SK-N-SH treated with all-trans-retinoic acid at 6 μM for 48 hours (cell line): Measurements from ENCODE around the gene SPON1.

Experiments
- ATAC-seq: fragments of 200-7000 bp; cut with Tn5 transposase; 3 replicates; pipeline ENCODE4 v1.9.1; 2020; ENCODE audit warnings: mild to moderate bottlenecking, moderate library complexity
- ARNTL ChIP-seq: fragments of 450-650 bp; formaldehyde crosslinking; IDR thresholded peaks from 2 replicates; pipeline ENCODE4 v1.5.0; 2020; ENCODE audit warnings: low read depth, mild to moderate bottlenecking, moderate library complexity, borderline replicate concordance
- BACH2 ChIP-seq: fragments of 250-450 bp; sonication (Bioruptor Pico); IDR thresholded peaks from 2 replicates; pipeline ENCODE4 v1.9.0; 2021; ENCODE audit warnings: mild to moderate bottlenecking, borderline replicate concordance
- CSDC2 ChIP-seq: fragments of 250-450 bp; sonication (Bioruptor Pico); IDR thresholded peaks from 2 replicates; pipeline ENCODE4 v1.5.0; 2020; ENCODE audit warnings: mild to moderate bottlenecking, moderate library complexity
- CSRNP3 ChIP-seq: fragments of 250-450 bp; sonication (Bioruptor Pico); IDR thresholded peaks from 2 replicates; pipeline ENCODE4 v1.5.1; 2021; ENCODE audit warnings: mild to moderate bottlenecking, moderate library complexity
- ESRRG ChIP-seq: fragments of 250-450 bp; sonication (Bioruptor Pico); IDR thresholded peaks from 2 replicates; pipeline ENCODE4 v1.6.1; 2021; ENCODE audit warnings: mild to moderate bottlenecking
- GLIS3 ChIP-seq: fragments of 250-450 bp; sonication (Bioruptor Pico); IDR thresholded peaks from 2 replicates; pipeline ENCODE4 v1.5.0; 2020; ENCODE audit warnings: mild to moderate bottlenecking, moderate library complexity
- ISL1 ChIP-seq: fragments of 250-450 bp; sonication (Bioruptor Pico); IDR thresholded peaks from 2 replicates; pipeline ENCODE4 v2.1.2; 2022; ENCODE audit warnings: mild to moderate bottlenecking, moderate library complexity
- OSR1 ChIP-seq: fragments of 250-450 bp; sonication (Bioruptor Pico); IDR thresholded peaks from 2 replicates; pipeline ENCODE4 v1.8.0; 2022; ENCODE audit warnings: moderate library complexity, mild to moderate bottlenecking, inconsistent platforms
- PATZ1 ChIP-seq: fragments of 250-450 bp; sonication (Bioruptor Pico); IDR thresholded peaks from 2 replicates; pipeline ENCODE4 v1.8.0; 2020; ENCODE audit warnings: mild to moderate bottlenecking, moderate library complexity, borderline replicate concordance
- POU6F1 ChIP-seq: fragments of 250-450 bp; sonication (Bioruptor Pico); IDR thresholded peaks from 2 replicates; pipeline ENCODE4 v1.8.0; 2021; ENCODE audit warnings: low read depth, mild to moderate bottlenecking, moderate library complexity, borderline replicate concordance
- PPARA ChIP-seq: fragments of 250-450 bp; sonication (Bioruptor Pico); IDR thresholded peaks from 2 replicates; pipeline ENCODE4 v1.5.0; 2020; ENCODE audit warnings: mild to moderate bottlenecking, borderline replicate concordance
- RARB ChIP-seq: fragments of 250-450 bp; sonication (Bioruptor Pico); IDR thresholded peaks from 2 replicates; pipeline ENCODE4 v1.8.0; 2021; ENCODE audit warnings: mild to moderate bottlenecking, moderate library complexity
- SNAI2 ChIP-seq: fragments of 250-450 bp; sonication (Bioruptor Pico); IDR thresholded peaks from 2 replicates; pipeline ENCODE4 v1.5.0; 2020; ENCODE audit warnings: mild to moderate bottlenecking, moderate library complexity
- TCF4 ChIP-seq: fragments of 250-450 bp; sonication (Bioruptor Pico); IDR thresholded peaks from 2 replicates; pipeline ENCODE4 v1.8.0; 2021; ENCODE audit warnings: mild to moderate bottlenecking, moderate library complexity, borderline replicate concordance
- TOX ChIP-seq: fragments of 250-450 bp; sonication (Bioruptor Pico); IDR thresholded peaks from 2 replicates; pipeline ENCODE4 v1.8.0; 2021; ENCODE audit warnings: mild to moderate bottlenecking, moderate library complexity, borderline replicate concordance
- TSHZ2 ChIP-seq: fragments of 250-450 bp; sonication (Bioruptor Pico); IDR thresholded peaks from 2 replicates; pipeline ENCODE4 v1.5.0; 2020; ENCODE audit warnings: mild to moderate bottlenecking, moderate library complexity
- ZFP3 ChIP-seq: fragments of 250-450 bp; sonication (Bioruptor Pico); IDR thresholded peaks from 2 replicates; pipeline ENCODE4 v1.5.0; 2020; ENCODE audit warnings: mild to moderate bottlenecking, moderate library complexity
- ZFP30 ChIP-seq: fragments of 450-650 bp; formaldehyde crosslinking; IDR thresholded peaks from 2 replicates; pipeline ENCODE4 v1.5.0; 2022; ENCODE audit warnings: mild to moderate bottlenecking, moderate library complexity
- ZNF70 ChIP-seq: fragments of 450-650 bp; formaldehyde crosslinking; IDR thresholded peaks from 2 replicates; pipeline ENCODE4 v1.5.0; 2020; ENCODE audit warnings: mild to moderate bottlenecking, moderate library complexity
- ZNF8 ChIP-seq: fragments of 450-650 bp; formaldehyde crosslinking; IDR thresholded peaks from 2 replicates; pipeline ENCODE4 v1.5.0; 2020; ENCODE audit warnings: mild to moderate bottlenecking, moderate library complexity

Gene SPON1

GRCh38 chr11:13928566-13929251 is 33.8 kb upstream of the SPON1 start (continued):
- TF ChIP-seq CSRNP3 (CRISPR knock-in tag) (no peak), TOX (no peak), ZNF8 (no peak), ARNTL (CRISPR knock-in tag) (no peak), RARB (CRISPR knock-in tag) (no peak), ESRRG (no peak), ZFP30 (no peak), BACH2 (CRISPR knock-in tag) (no peak), TCF4 (CRISPR knock-in tag) (no peak), ZFP3 (CRISPR knock-in tag) (no peak), POU6F1 (CRISPR knock-in tag) (no peak), GLIS3 (no peak), SNAI2 (CRISPR knock-in tag) (no peak), PPARA (no peak)

- ATAC-seq = no peak
- TF ChIP-seq CSDC2 (CRISPR knock-in tag) = no peak
- no peak for TF ChIP-seq GLIS3
- TF ChIP-seq ZFP3 (CRISPR knock-in tag) = no peak
- no peak for TF ChIP-seq TSHZ2 (CRISPR knock-in tag)
- no peak for TF ChIP-seq ESRRG
- TF ChIP-seq TOX = no peak
- TF ChIP-seq TCF4 (CRISPR knock-in tag) = no peak
- no peak for TF ChIP-seq POU6F1 (CRISPR knock-in tag)
- no peak for TF ChIP-seq BACH2 (CRISPR knock-in tag)
- TF ChIP-seq CSRNP3 (CRISPR knock-in tag) = no peak
- TF ChIP-seq ZFP30 = no peak
- no peak for TF ChIP-seq ZNF8
- no peak for TF ChIP-seq ZNF70 (CRISPR knock-in tag)
- no peak for TF ChIP-seq PATZ1
- TF ChIP-seq RARB (CRISPR knock-in tag) = no peak
- TF ChIP-seq PPARA = no peak
- no peak for TF ChIP-seq ARNTL (CRISPR knock-in tag)
- no peak for TF ChIP-seq ISL1 (CRISPR knock-in tag)
- TF ChIP-seq OSR1 (CRISPR knock-in tag) = no peak
Measured at GRCh38 chr11:13929395-13929891, 33.1 kb upstream of the SPON1 start.
